HG03139 (cell line): ENCODE data around the gene BUD31.
A peak's percentile ranks its signal among the peaks of the same experiment; 100 is the strongest.
"Not testable (repeated sequence)": the region's sequence is repeated elsewhere in the genome, so short reads cannot be mapped to it uniquely, and the experiment has no call there.

Experiments
- ATAC-seq: cut with Tn5 transposase; IDR thresholded peaks from one replicate; pipeline ENCODE4 v1.9.1; 2021; ENCODE audit not compliant: unreplicated experiment

Gene BUD31

GRCh38 chr7:99397297-99397983, 11.3 kb upstream of the BUD31 start:
- ATAC-seq = no peak

GRCh38 chr7:99398891-99399445, 9.8 kb upstream of the BUD31 start:
- ATAC-seq = no peak

- ATAC-seq = no peak
Measured at GRCh38 chr7:99399597-99399996, 9.2 kb upstream of the BUD31 start.

- ATAC-seq = no peak
Measured at GRCh38 chr7:99402854-99403253, 5.9 kb upstream of the BUD31 start.

- ATAC-seq = no peak
Measured at GRCh38 chr7:99403764-99404163, 5.0 kb upstream of the BUD31 start.

- no peak for ATAC-seq
Measured at GRCh38 chr7:99404235-99404976, 4.4 kb upstream of the BUD31 start.

- ATAC-seq = no peak
Measured at GRCh38 chr7:99404977-99405320, 3.8 kb upstream of the BUD31 start.

GRCh38 chr7:99406557-99406956, 2.2 kb upstream of the BUD31 start:
- ATAC-seq = no peak

- no peak for ATAC-seq
Measured at GRCh38 chr7:99407872-99408378, 844 bp upstream of the BUD31 start.

GRCh38 chr7:99409192-99409572, 413 bp downstream of the BUD31 start:
- ATAC-seq = peak; percentile 18

GRCh38 chr7:99409806-99410205, 1.0 kb downstream of the BUD31 start:
- no peak for ATAC-seq

- ATAC-seq = no peak
Measured at GRCh38 chr7:99410635-99411034, 1.9 kb downstream of the BUD31 start.

GRCh38 chr7:99415513-99416127, 6.9 kb downstream of the BUD31 start:
- not testable (repeated sequence) for ATAC-seq

GRCh38 chr7:99418260-99418659, 9.5 kb downstream of the BUD31 start:
- no peak for ATAC-seq

- no peak for ATAC-seq
Measured at GRCh38 chr7:99419323-99420021, 10.7 kb downstream of the BUD31 start.

GRCh38 chr7:99420213-99420612, 11.4 kb downstream of the BUD31 start:
- no peak for ATAC-seq

- no peak for ATAC-seq
Measured at GRCh38 chr7:99420986-99421385, 12.2 kb downstream of the BUD31 start.

- ATAC-seq = no peak
Measured at GRCh38 chr7:99422186-99422585, 13.4 kb downstream of the BUD31 start.

- ATAC-seq = no peak
Measured at GRCh38 chr7:99422625-99423024, 13.9 kb downstream of the BUD31 start.

- ATAC-seq = no peak
Measured at GRCh38 chr7:99424932-99425730, 16.4 kb downstream of the BUD31 start.
